H1 (cell line): Measurements from ENCODE around the gene ARHGAP15. TPM values are rescaled to one million over a fixed set of nuclear protein-coding genes. Genes with fewer than 3 reads are reported as not detected.

Source experiments
- BACH1 ChIP-seq: IDR thresholded peaks from 2 replicates; pipeline ENCODE4 v1.6.1; 2012; ENCODE audit warnings: low read length, improper control_type of control experiment
- CREB1 ChIP-seq: IDR thresholded peaks from 2 replicates; pipeline ENCODE4 v1.6.1; 2012; ENCODE audit warnings: inconsistent platforms
- CTBP2 ChIP-seq: IDR thresholded peaks from 2 replicates; pipeline ENCODE4 v1.7.0; 2011; ENCODE audit warnings: borderline replicate concordance, mild to moderate bottlenecking, moderate library complexity, mixed read lengths, low read length; ENCODE audit not compliant: insufficient read depth, insufficient read length
- HDAC2 ChIP-seq, 2 experiments: fragments of 300-600 bp in 1 of 2; sonication (generic) in 1 of 2; IDR thresholded peaks; 2 replicates each; pipeline ENCODE4 v1.6.1; 2011 to 2012; ENCODE audit warnings: low read depth in 2 of 2, low read length in 2 of 2, mild to moderate bottlenecking in 2 of 2, moderate library complexity in 2 of 2, borderline replicate concordance in 1 of 2, inconsistent platforms in 1 of 2
- POU5F1 ChIP-seq: IDR thresholded peaks from 2 replicates; pipeline ENCODE4 v1.6.1; 2011; ENCODE audit warnings: low read depth, mild to moderate bottlenecking, low read length, moderate library complexity
- SP2 ChIP-seq: IDR thresholded peaks from 2 replicates; pipeline ENCODE4 v1.6.1; 2012; ENCODE audit warnings: mild to moderate bottlenecking, low read length, inconsistent platforms
- polyA plus RNA-seq, 7 experiments: library from polyadenylated mRNA; depleted of rRNA in 3 of 7; stranded (reverse) in 5 of 7; unstranded in 2 of 7; fragments of >200 nt in 5 of 7; fragments of 200-250 nt in 2 of 7; gene quantifications; 1 replicate in 5 of 7; 2 replicates in 1 of 7; 4 replicates in 1 of 7; pipeline versions ENCODE4 v1.2.1 to v1.2.3, GENCODE V29; 2011 to 2013; ENCODE audit warnings: missing spikeins in 2 of 7, mixed read lengths in 2 of 7
- total RNA-seq: library from RNA; stranded (reverse); fragmentation: NEBNext Ultra II Directional; extraction: Animal tissue kit (Norgen Biotek cat#: 25700); gene quantifications from 2 replicates; pipeline ENCODE4 v1.2.1, GENCODE V29; 2021
- TF ChIP-seq, protein P1 (sequence below): fragments of 300-600 bp; sonication (generic); IDR thresholded peaks from 2 replicates; pipeline ENCODE4 v1.7.1; 2012; ENCODE audit warnings: low read length, moderate library complexity, mild to moderate bottlenecking, inconsistent platforms; ENCODE audit not compliant: insufficient replicate concordance

Gene ARHGAP15
- total and polyA plus RNA-seq, 2 of the 8 experiments (the other 6 are each of a cell fraction or from before 2014, with no cell fraction given) = not detected

- TF ChIP-seq, protein P1, sequence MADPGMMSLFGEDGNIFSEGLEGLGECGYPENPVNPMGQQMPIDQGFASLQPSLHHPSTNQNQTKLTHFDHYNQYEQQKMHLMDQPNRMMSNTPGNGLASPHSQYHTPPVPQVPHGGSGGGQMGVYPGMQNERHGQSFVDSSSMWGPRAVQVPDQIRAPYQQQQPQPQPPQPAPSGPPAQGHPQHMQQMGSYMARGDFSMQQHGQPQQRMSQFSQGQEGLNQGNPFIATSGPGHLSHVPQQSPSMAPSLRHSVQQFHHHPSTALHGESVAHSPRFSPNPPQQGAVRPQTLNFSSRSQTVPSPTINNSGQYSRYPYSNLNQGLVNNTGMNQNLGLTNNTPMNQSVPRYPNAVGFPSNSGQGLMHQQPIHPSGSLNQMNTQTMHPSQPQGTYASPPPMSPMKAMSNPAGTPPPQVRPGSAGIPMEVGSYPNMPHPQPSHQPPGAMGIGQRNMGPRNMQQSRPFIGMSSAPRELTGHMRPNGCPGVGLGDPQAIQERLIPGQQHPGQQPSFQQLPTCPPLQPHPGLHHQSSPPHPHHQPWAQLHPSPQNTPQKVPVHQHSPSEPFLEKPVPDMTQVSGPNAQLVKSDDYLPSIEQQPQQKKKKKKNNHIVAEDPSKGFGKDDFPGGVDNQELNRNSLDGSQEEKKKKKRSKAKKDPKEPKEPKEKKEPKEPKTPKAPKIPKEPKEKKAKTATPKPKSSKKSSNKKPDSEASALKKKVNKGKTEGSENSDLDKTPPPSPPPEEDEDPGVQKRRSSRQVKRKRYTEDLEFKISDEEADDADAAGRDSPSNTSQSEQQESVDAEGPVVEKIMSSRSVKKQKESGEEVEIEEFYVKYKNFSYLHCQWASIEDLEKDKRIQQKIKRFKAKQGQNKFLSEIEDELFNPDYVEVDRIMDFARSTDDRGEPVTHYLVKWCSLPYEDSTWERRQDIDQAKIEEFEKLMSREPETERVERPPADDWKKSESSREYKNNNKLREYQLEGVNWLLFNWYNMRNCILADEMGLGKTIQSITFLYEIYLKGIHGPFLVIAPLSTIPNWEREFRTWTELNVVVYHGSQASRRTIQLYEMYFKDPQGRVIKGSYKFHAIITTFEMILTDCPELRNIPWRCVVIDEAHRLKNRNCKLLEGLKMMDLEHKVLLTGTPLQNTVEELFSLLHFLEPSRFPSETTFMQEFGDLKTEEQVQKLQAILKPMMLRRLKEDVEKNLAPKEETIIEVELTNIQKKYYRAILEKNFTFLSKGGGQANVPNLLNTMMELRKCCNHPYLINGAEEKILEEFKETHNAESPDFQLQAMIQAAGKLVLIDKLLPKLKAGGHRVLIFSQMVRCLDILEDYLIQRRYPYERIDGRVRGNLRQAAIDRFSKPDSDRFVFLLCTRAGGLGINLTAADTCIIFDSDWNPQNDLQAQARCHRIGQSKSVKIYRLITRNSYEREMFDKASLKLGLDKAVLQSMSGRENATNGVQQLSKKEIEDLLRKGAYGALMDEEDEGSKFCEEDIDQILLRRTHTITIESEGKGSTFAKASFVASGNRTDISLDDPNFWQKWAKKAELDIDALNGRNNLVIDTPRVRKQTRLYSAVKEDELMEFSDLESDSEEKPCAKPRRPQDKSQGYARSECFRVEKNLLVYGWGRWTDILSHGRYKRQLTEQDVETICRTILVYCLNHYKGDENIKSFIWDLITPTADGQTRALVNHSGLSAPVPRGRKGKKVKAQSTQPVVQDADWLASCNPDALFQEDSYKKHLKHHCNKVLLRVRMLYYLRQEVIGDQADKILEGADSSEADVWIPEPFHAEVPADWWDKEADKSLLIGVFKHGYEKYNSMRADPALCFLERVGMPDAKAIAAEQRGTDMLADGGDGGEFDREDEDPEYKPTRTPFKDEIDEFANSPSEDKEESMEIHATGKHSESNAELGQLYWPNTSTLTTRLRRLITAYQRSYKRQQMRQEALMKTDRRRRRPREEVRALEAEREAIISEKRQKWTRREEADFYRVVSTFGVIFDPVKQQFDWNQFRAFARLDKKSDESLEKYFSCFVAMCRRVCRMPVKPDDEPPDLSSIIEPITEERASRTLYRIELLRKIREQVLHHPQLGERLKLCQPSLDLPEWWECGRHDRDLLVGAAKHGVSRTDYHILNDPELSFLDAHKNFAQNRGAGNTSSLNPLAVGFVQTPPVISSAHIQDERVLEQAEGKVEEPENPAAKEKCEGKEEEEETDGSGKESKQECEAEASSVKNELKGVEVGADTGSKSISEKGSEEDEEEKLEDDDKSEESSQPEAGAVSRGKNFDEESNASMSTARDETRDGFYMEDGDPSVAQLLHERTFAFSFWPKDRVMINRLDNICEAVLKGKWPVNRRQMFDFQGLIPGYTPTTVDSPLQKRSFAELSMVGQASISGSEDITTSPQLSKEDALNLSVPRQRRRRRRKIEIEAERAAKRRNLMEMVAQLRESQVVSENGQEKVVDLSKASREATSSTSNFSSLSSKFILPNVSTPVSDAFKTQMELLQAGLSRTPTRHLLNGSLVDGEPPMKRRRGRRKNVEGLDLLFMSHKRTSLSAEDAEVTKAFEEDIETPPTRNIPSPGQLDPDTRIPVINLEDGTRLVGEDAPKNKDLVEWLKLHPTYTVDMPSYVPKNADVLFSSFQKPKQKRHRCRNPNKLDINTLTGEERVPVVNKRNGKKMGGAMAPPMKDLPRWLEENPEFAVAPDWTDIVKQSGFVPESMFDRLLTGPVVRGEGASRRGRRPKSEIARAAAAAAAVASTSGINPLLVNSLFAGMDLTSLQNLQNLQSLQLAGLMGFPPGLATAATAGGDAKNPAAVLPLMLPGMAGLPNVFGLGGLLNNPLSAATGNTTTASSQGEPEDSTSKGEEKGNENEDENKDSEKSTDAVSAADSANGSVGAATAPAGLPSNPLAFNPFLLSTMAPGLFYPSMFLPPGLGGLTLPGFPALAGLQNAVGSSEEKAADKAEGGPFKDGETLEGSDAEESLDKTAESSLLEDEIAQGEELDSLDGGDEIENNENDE = no peak
- no peak for TF ChIP-seq CTBP2
- TF ChIP-seq SP2 = no peak
- no peak for TF ChIP-seq HDAC2 (IDR thresholded peaks at IDR 0.05; ENCODE audit: borderline replicate concordance in 1 of 2, low read depth in 2 of 2, low read length in 2 of 2)
- TF ChIP-seq CREB1 = no peak
- TF ChIP-seq BACH1 = no peak
- no peak for TF ChIP-seq POU5F1
Measured at GRCh38 chr2:143394062-143394461, 264.8 kb downstream of the ARHGAP15 start (continued).
